DMS153 treated with DMSO at 0.1 percent for 48 hours (cell line): ENCODE measurements around the gene RHOT2.

Experiments used
- DNase-seq: peaks from one replicate; lab custom pipeline; 2025; ENCODE audit not compliant: unreplicated experiment; lab: John Stamatoyannopoulos, UW

Gene RHOT2

GRCh38 chr16:632486-633335 is 35.2 kb upstream of the RHOT2 start:
- no peak for DNase-seq

- no peak for DNase-seq
These were observed 34.4 kb upstream of the RHOT2 start for GRCh38 chr16:633336-634050.

- no peak for DNase-seq
These were observed 33.8 kb upstream of the RHOT2 start for GRCh38 chr16:634051-634670.

- DNase-seq: no peak
These were observed 32.9 kb upstream of the RHOT2 start for GRCh38 chr16:634996-635395.

- DNase-seq: no peak
These were observed 32.2 kb upstream of the RHOT2 start for GRCh38 chr16:635573-636205.

GRCh38 chr16:636206-637080 is 31.5 kb upstream of the RHOT2 start, which contains the start of gene METTL26:
TSS of gene METTL26 (minus strand) at chr16:636305. CDS start at chr16:636290, 15 bp downstream.
- DNase-seq: peak; percentile 84

- no peak for DNase-seq
These were observed 30.6 kb upstream of the RHOT2 start for GRCh38 chr16:637081-638018.

- no peak for DNase-seq
These were observed 29.8 kb upstream of the RHOT2 start for GRCh38 chr16:638034-638543.

GRCh38 chr16:638836-639235 is 29.1 kb upstream of the RHOT2 start:
- no peak for DNase-seq

- DNase-seq: no peak
These were observed 27.3 kb upstream of the RHOT2 start for GRCh38 chr16:640614-641013.

- DNase-seq: peak; percentile 50
These were observed 26.4 kb upstream of the RHOT2 start, which contains the start of gene MCRIP2 for GRCh38 chr16:641326-642188. TSS of gene MCRIP2 (plus strand) at chr16:641828. CDS start at chr16:641992, 164 bp downstream.

- no peak for DNase-seq
These were observed 25.5 kb upstream of the RHOT2 start for GRCh38 chr16:642189-643049.

GRCh38 chr16:643050-643368 is 24.9 kb upstream of the RHOT2 start:
- no peak for DNase-seq

- DNase-seq: no peak
These were observed 23.4 kb upstream of the RHOT2 start for GRCh38 chr16:644556-644955.

- no peak for DNase-seq
These were observed 21.9 kb upstream of the RHOT2 start for GRCh38 chr16:645852-646678.

GRCh38 chr16:646679-647172 is 21.2 kb upstream of the RHOT2 start:
- DNase-seq: no peak
